Neuronal stem cell (in vitro differentiated cells): ENCODE results near the gene MOCOS.

Experiments
- DNase-seq: peaks from one replicate; pipeline ENCODE4 v3.0.0-alpha.2; 2013; ENCODE audit warnings: low spot score
- H2AFZ ChIP-seq: one replicate; pipeline ENCODE4 v1.6.1; 2013; ENCODE audit warnings: mild to moderate bottlenecking, low read length, inconsistent platforms
- H2AK5ac ChIP-seq: 2 replicates; pipeline ENCODE4 v1.6.1; 2013; ENCODE audit warnings: low read depth, mild to moderate bottlenecking, inconsistent platforms, low read length, moderate library complexity, mixed read lengths
- H2BK120ac ChIP-seq: 2 replicates; pipeline ENCODE4 v1.6.1; 2013; ENCODE audit warnings: low read depth, mild to moderate bottlenecking, inconsistent platforms, low read length, moderate library complexity, mixed read lengths
- H2BK12ac ChIP-seq: one replicate; pipeline ENCODE4 v1.6.1; 2013; ENCODE audit warnings: low read length, inconsistent platforms
- H2BK15ac ChIP-seq: 2 replicates; pipeline ENCODE4 v1.6.1; 2013; ENCODE audit warnings: mild to moderate bottlenecking, low read length, inconsistent platforms, mixed read lengths
- H2BK5ac ChIP-seq: one replicate; pipeline ENCODE4 v1.6.1; 2013; ENCODE audit warnings: inconsistent platforms, mild to moderate bottlenecking, low read length, moderate library complexity
- H3K14ac ChIP-seq: one replicate; pipeline ENCODE4 v1.6.1; 2013; ENCODE audit warnings: low read length, inconsistent platforms
- H3K18ac ChIP-seq: 2 replicates; pipeline ENCODE4 v1.6.1; 2013; ENCODE audit warnings: low read length, inconsistent platforms
- H3K23ac ChIP-seq: 2 replicates; pipeline ENCODE4 v1.6.1; 2013; ENCODE audit warnings: low read depth, mild to moderate bottlenecking, mixed read lengths, low read length, inconsistent platforms; ENCODE audit not compliant: poor library complexity
- H3K27ac ChIP-seq: replicated peaks from 3 replicates; pipeline ENCODE4 v1.5.1; 2013; ENCODE audit warnings: low read length, inconsistent platforms
- H3K27me3 ChIP-seq, 3 experiments: 2 replicates each; pipeline ENCODE4 v1.6.1; 2013; ENCODE audit warnings: low read length in 3 of 3, mild to moderate bottlenecking in 2 of 3, inconsistent platforms in 1 of 3, low read depth in 1 of 3, mixed read lengths in 1 of 3, moderate library complexity in 1 of 3; ENCODE audit not compliant: control insufficient read depth in 3 of 3, insufficient read depth in 3 of 3
- H3K36me3 ChIP-seq, 2 donors: replicated peaks in 1 of 2; 2 replicates each; pipeline ENCODE4 v1.6.1; 2013; ENCODE audit warnings: low read length in 2 of 2; ENCODE audit not compliant: control insufficient read depth in 2 of 2, insufficient read depth in 2 of 2
- H3K4ac ChIP-seq: 2 replicates; pipeline ENCODE4 v1.6.1; 2013; ENCODE audit warnings: inconsistent platforms, mild to moderate bottlenecking, low read length, moderate library complexity
- H3K4me1 ChIP-seq, 2 donors: 1 replicate in 1 of 2; 2 replicates in 1 of 2; pipeline ENCODE4 v1.6.1; 2013; ENCODE audit warnings: low read length in 2 of 2, low read depth in 1 of 2; ENCODE audit not compliant: control insufficient read depth in 2 of 2, insufficient read depth in 1 of 2
- H3K4me2 ChIP-seq: one replicate; pipeline ENCODE4 v1.6.1; 2013; ENCODE audit warnings: mild to moderate bottlenecking, low read length, inconsistent platforms; ENCODE audit not compliant: insufficient read depth, poor library complexity, severe bottlenecking
- H3K4me3 ChIP-seq, 2 donors: 2 replicates each; pipeline ENCODE4 v1.5.1; 2013; ENCODE audit warnings: low read length in 2 of 2, mild to moderate bottlenecking in 2 of 2, inconsistent platforms in 1 of 2, moderate library complexity in 1 of 2
- H3K79me1 ChIP-seq: one replicate; pipeline ENCODE4 v1.6.1; 2013; ENCODE audit warnings: low read depth, mild to moderate bottlenecking, inconsistent platforms, low read length, moderate library complexity
- H3K9ac ChIP-seq: one replicate; pipeline ENCODE4 v1.6.1; 2013; ENCODE audit warnings: mild to moderate bottlenecking, low read depth, low read length, inconsistent platforms; ENCODE audit not compliant: poor library complexity
- H3K9me3 ChIP-seq, 2 donors: replicated peaks in 1 of 2; 2 replicates each; pipeline versions ENCODE3 to v1.6.1; 2013; ENCODE audit warnings: low read length in 2 of 2, mild to moderate bottlenecking in 2 of 2, inconsistent platforms in 1 of 2, low read depth in 1 of 2, mixed read lengths in 1 of 2, moderate library complexity in 1 of 2; ENCODE audit not compliant: control insufficient read depth in 2 of 2, insufficient read depth in 1 of 2
- H4K8ac ChIP-seq: one replicate; pipeline ENCODE4 v1.6.1; 2013; ENCODE audit warnings: low read depth, mild to moderate bottlenecking, inconsistent platforms, low read length, moderate library complexity
- H4K91ac ChIP-seq: one replicate; pipeline ENCODE4 v1.6.1; 2013; ENCODE audit warnings: low read length, low read depth, mild to moderate bottlenecking, inconsistent platforms; ENCODE audit not compliant: poor library complexity
- WGBS, 2 donors: extraction: QIAGEN DNeasy Blood & Tissue Kit; methylation state at CpG; one replicate each; pipeline ENCODE4 v1.1.7; 2013; ENCODE audit warnings: missing lambda C conversion rate in 2 of 2, mixed read lengths in 1 of 2; ENCODE audit not compliant: insufficient read length in 2 of 2, insufficient replicate concordance in 1 of 2; ENCODE audit errors: extremely low coverage in 2 of 2; 5-methylcytosine and 5-hydroxymethylcytosine counted together

MOCOS gene

GRCh38 chr18:36191286-36191685 lies 4.0 kb downstream of the MOCOS start:
- no peak overlapping the region for H2AK5ac ChIP-seq
- no CpG with 5 or more reads among the region's 3 CpGs for WGBS, 2 donors
- H2BK15ac ChIP-seq, result no peak overlapping the region
- H3K9me3 ChIP-seq, result no peaks in the 10 kb centered on the region
- no peak overlapping the region for H3K4me3 ChIP-seq
- no peaks in the 10 kb centered on the region for H3K36me3 ChIP-seq
- no peak overlapping the region for H2BK12ac ChIP-seq
- H4K8ac ChIP-seq, result no peak overlapping the region
- H3K4me2 ChIP-seq, result no peak overlapping the region
- DNase-seq, result no peak
- no peak overlapping the region for H3K14ac ChIP-seq
- H4K91ac ChIP-seq, result no peak overlapping the region
- no peak overlapping the region for H2BK5ac ChIP-seq
- H3K27me3 ChIP-seq, result peaks cover 18 to 34% (median 25%) of the 10 kb centered on the region in 3 experiments
- H2BK120ac ChIP-seq, result no peak overlapping the region
- H3K4ac ChIP-seq, result no peak overlapping the region
- H3K79me1 ChIP-seq, result no peaks in the 10 kb centered on the region
- no peak overlapping the region for H3K27ac ChIP-seq
- no peak overlapping the region for H3K23ac ChIP-seq
- no peak overlapping the region for H3K18ac ChIP-seq
- no peak overlapping the region for H3K9ac ChIP-seq
- H3K4me1 ChIP-seq, result peaks cover 0 to 2% of the 10 kb centered on the region in 2 donors
- no peak overlapping the region for H2AFZ ChIP-seq

DNA sequence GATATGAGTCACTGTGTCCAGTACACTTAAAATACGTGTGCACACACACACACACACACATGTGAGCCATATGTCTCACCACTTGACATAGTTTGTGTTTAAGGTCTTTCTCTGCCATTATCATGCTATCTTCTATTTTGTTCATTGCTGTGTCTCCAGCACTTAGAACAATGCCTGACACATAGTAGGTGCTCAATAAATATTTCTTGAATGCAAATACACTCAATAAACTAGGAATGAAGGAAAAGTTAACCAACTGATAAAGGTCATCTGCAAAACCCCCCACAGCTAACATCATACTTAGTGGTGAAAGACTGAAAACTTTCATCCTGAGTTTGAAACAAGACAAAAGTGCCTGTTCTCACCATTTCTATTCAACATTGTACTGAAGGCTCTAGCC lies 4.4 kb downstream of the MOCOS start:
- Histone ChIP-seq H3K4ac (no peak overlapping the region), H3K79me1 (no peaks in the 10 kb centered on the region), H3K18ac (no peak overlapping the region), H4K8ac (no peak overlapping the region), H2BK5ac (no peak overlapping the region), H3K4me3 (no peak overlapping the region), H3K27ac (no peak overlapping the region), H3K4me1 (peaks cover 0 to 2% of the 10 kb centered on the region in 2 donors), H3K23ac (no peak overlapping the region), H4K91ac (no peak overlapping the region), H2AFZ (no peak overlapping the region), H3K9me3 (no peaks in the 10 kb centered on the region), H2BK12ac (no peak overlapping the region), H3K14ac (no peak overlapping the region), H2AK5ac (no peak overlapping the region), H3K4me2 (no peak overlapping the region), H3K36me3 (no peaks in the 10 kb centered on the region), H3K9ac (no peak overlapping the region), H2BK15ac (no peak overlapping the region), H2BK120ac (no peak overlapping the region), H3K27me3 (peaks cover 13 to 30% (median 21%) of the 10 kb centered on the region in 3 experiments)
- no CpG with 5 or more reads among the region's 1 CpG for WGBS, 2 donors
- DNase-seq, result no peak

- Histone ChIP-seq H4K8ac (no peak overlapping the region), H3K9ac (no peak overlapping the region), H3K36me3 (no peaks in the 10 kb centered on the region), H3K27ac (no peak overlapping the region), H3K4me2 (no peak overlapping the region), H2BK15ac (no peak overlapping the region), H3K14ac (no peak overlapping the region), H2BK5ac (no peak overlapping the region), H3K4me1 (no peaks in the 10 kb centered on the region), H2BK12ac (no peak overlapping the region), H2AK5ac (no peak overlapping the region), H2AFZ (no peak overlapping the region), H2BK120ac (no peak overlapping the region), H3K27me3 (peaks cover 0 to 3% (median 2%) of the 10 kb centered on the region in 3 experiments), H3K79me1 (peaks cover 1% of the 10 kb centered on the region), H4K91ac (no peak overlapping the region), H3K4ac (no peak overlapping the region), H3K18ac (no peak overlapping the region), H3K23ac (no peak overlapping the region), H3K9me3 (no peaks in the 10 kb centered on the region), H3K4me3 (no peak overlapping the region)
- no CpG with 5 or more reads among the region's 8 CpGs for WGBS, 2 donors
- no peak for DNase-seq
These were observed 7.5 kb downstream of the MOCOS start for GRCh38 chr18:36194600-36195315.

DNA sequence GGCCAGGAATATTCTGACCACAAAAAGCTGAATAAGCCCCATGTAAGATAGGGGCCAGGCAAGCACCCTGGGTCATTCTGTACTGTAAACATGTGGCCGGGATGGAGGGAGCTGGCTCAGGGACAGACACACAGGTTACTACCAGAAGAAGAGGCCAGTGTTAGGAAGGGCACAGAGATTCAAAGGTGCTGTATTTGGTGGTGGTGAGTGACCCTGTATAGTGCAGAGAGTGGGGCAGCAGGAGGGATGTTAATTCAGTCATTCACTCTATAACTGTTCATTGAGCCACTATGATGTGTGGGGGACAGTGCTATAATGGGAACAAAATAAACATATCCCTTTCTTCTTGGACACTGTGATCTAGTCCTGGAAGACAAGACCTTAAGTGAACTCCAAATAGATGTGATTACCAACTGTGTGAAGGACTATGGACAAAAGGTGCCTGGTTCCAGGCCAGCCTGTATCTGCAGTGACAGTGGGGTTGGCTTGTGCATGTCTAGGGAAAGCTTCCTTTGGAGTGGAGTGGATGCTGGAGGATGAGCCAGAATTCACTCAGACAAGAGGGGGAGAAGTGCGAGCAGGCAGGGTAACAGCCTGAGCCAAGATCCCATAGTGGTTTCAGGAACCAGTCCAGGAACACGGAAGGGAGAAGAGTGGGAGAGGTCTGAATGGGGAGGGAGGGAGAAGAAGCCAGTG lies 8.3 kb downstream of the MOCOS start:
- no CpG with 5 or more reads among the region's 3 CpGs for WGBS, 2 donors
- Histone ChIP-seq H4K91ac (no peak overlapping the region), H3K18ac (no peak overlapping the region), H2BK120ac (no peak overlapping the region), H2BK12ac (no peak overlapping the region), H3K27me3 (peaks cover 0 to 3% (median 0%) of the 10 kb centered on the region in 3 experiments), H3K4me1 (no peaks in the 10 kb centered on the region), H2AFZ (no peak overlapping the region), H3K14ac (no peak overlapping the region), H4K8ac (no peak overlapping the region), H3K4ac (no peak overlapping the region), H3K9me3 (no peaks in the 10 kb centered on the region), H3K79me1 (peaks cover 1% of the 10 kb centered on the region), H3K4me3 (no peak overlapping the region), H2BK5ac (no peak overlapping the region), H3K23ac (no peak overlapping the region), H3K4me2 (no peak overlapping the region), H2BK15ac (no peak overlapping the region), H2AK5ac (no peak overlapping the region), H3K27ac (no peak overlapping the region), H3K36me3 (no peaks in the 10 kb centered on the region), H3K9ac (no peak overlapping the region)
- DNase-seq, result no peak
